Measurements from ENCODE around the gene BPGM.

Gene BPGM

DNA sequence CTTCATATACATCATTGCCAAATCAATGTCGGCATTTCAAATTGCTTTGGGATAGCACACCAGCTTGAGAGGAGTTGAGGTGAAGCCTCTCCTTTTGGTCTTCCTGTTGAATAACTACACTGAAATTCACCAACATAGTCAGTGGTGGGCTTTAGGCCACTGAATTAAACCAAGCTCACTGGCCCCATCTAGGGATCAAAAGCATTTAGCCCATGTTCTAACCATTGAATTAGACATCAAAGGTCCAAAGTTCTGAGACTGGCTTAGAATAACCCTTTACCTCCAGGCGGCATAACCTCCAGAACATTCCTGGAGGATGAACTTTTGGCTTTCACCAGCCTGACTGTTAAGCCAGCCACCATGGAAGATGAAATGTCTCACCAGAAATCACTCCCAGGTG, 54.6 kb downstream of the BPGM start:
- H3K27me3 ChIP-seq (ENCODE audit: insufficient read depth, poor library complexity, severe bottlenecking): no peaks in the 10 kb centered on the region
- TF ChIP-seq, protein P1, sequence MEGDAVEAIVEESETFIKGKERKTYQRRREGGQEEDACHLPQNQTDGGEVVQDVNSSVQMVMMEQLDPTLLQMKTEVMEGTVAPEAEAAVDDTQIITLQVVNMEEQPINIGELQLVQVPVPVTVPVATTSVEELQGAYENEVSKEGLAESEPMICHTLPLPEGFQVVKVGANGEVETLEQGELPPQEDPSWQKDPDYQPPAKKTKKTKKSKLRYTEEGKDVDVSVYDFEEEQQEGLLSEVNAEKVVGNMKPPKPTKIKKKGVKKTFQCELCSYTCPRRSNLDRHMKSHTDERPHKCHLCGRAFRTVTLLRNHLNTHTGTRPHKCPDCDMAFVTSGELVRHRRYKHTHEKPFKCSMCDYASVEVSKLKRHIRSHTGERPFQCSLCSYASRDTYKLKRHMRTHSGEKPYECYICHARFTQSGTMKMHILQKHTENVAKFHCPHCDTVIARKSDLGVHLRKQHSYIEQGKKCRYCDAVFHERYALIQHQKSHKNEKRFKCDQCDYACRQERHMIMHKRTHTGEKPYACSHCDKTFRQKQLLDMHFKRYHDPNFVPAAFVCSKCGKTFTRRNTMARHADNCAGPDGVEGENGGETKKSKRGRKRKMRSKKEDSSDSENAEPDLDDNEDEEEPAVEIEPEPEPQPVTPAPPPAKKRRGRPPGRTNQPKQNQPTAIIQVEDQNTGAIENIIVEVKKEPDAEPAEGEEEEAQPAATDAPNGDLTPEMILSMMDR (IDR thresholded peaks at IDR 0.05; ENCODE audit: poor library complexity, severe bottlenecking): peak; percentile 35
- no peak overlapping the region for H3K27ac ChIP-seq (ENCODE audit: poor library complexity, severe bottlenecking)
- ATAC-seq (ENCODE audit: low read depth) (peak; percentile 44; the same call in 1 of the 3 replicates), DNase-seq (ENCODE audit: low spot score) (no peak)
- no peaks in the 10 kb centered on the region for H3K36me3 ChIP-seq (ENCODE audit: low read depth)
- no peak overlapping the region for H3K4me3 ChIP-seq (ENCODE audit: severe bottlenecking)
- H3K4me1 ChIP-seq (ENCODE audit: insufficient read depth, poor library complexity, severe bottlenecking): no peaks in the 10 kb centered on the region
- H3K9me3 ChIP-seq (ENCODE audit: severe bottlenecking): no peaks in the 10 kb centered on the region

DNA sequence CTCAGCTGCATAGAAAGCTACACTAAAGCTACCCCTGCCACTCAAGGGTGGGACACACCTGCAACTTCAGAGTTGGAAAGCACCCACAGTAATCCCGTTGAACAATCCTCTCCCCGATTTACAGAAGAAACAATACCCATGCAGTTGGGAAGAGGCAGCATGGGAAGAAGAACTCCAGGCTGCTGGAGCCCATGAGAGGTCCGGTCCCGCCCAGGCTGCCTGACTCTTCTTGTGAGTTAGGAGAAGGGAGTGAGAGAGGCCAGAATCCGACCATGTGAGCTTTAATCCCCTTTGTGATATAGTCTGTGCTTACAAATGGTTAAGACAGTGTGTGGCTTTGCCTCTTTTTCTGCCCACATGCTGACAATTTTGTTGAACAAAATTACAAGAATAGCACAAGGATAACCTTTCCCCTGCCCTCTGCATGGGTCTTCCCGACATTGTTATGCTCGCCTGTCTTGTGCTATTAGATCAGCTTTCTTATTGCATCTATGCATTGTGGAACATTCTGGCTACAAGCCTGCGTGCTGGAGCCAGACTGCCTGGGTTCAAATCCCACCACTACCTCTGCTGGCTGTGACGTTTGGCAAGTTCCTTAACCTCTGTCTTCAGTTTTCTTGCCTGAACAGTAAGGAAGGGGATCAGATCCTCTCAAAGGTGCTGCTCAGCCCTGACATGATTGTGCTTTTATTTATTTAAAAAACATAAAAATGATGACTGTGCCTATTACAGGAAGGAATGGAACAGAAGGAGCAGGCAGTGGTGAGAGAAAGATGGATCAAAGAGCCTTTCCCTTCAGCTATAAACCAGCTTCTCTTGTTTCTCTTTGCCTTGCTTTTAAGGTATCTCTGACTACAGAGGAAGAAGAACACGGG, 56.0 kb downstream of the BPGM start:
- H3K27me3 ChIP-seq (ENCODE audit: insufficient read depth, poor library complexity, severe bottlenecking): no peaks in the 10 kb centered on the region
- no peak for DNase-seq (ENCODE audit: low spot score)
- H3K27ac ChIP-seq (ENCODE audit: poor library complexity, severe bottlenecking): no peak overlapping the region
- H3K4me3 ChIP-seq (ENCODE audit: severe bottlenecking): no peak overlapping the region
- TF ChIP-seq, protein P1 (IDR thresholded peaks at IDR 0.05; ENCODE audit: poor library complexity, severe bottlenecking): no peak
- H3K9me3 ChIP-seq (ENCODE audit: severe bottlenecking): no peaks in the 10 kb centered on the region
- H3K36me3 ChIP-seq (ENCODE audit: low read depth): no peaks in the 10 kb centered on the region
- no peaks in the 10 kb centered on the region for H3K4me1 ChIP-seq (ENCODE audit: insufficient read depth, poor library complexity, severe bottlenecking)
- ATAC-seq (ENCODE audit: low read depth): no peak

DNA sequence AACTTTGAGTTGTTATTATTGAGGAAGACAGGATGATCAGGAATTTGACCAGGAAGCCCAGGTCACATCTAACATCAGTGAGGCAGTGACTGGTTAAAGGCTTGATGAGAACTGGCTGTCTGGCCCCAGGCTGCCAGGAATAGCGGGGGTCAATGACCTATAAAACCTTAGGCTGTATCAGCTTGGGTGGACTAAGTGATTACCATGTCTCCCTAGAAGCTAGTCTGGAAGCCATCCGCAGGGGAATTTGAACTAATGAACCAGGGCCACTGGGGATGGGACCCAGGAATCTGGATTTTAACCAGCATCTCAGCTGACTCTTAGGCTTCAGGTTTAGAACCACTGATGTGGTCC, 56.6 kb downstream of the BPGM start:
- Histone ChIP-seq H3K27ac (ENCODE audit: poor library complexity, severe bottlenecking) (no peak overlapping the region), H3K36me3 (ENCODE audit: low read depth) (no peaks in the 10 kb centered on the region), H3K4me3 (ENCODE audit: severe bottlenecking) (no peak overlapping the region), H3K9me3 (ENCODE audit: severe bottlenecking) (no peaks in the 10 kb centered on the region), H3K27me3 (ENCODE audit: insufficient read depth, poor library complexity, severe bottlenecking) (no peaks in the 10 kb centered on the region), H3K4me1 (ENCODE audit: insufficient read depth, poor library complexity, severe bottlenecking) (no peaks in the 10 kb centered on the region)
- TF ChIP-seq, protein P1 (IDR thresholded peaks at IDR 0.05; ENCODE audit: poor library complexity, severe bottlenecking): no peak
- DNase-seq (ENCODE audit: low spot score) (no peak), ATAC-seq (ENCODE audit: low read depth) (no peak)

DNA sequence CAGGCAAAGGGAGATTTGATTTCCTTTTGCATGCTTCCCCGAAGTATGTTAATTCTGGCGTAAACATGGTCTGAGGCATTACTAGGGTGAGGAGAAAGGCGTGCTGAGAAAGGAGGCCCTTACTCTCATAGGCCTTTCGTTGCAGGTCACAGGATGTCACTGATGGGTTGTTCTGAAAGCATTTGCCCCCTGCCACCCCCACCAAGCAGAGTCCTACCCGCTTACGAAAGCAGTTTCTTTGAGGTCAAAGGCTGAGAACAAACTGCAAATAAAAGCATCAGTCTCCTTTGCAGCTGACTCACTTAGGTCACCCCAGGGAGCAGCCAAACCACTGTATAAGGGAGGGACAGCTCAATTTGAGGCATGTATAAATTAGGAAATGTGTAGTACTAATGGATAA, 57.1 kb downstream of the BPGM start:
- Histone ChIP-seq H3K27ac (ENCODE audit: poor library complexity, severe bottlenecking) (no peak overlapping the region), H3K27me3 (ENCODE audit: insufficient read depth, poor library complexity, severe bottlenecking) (no peaks in the 10 kb centered on the region), H3K9me3 (ENCODE audit: severe bottlenecking) (no peaks in the 10 kb centered on the region), H3K4me1 (ENCODE audit: insufficient read depth, poor library complexity, severe bottlenecking) (no peaks in the 10 kb centered on the region), H3K36me3 (ENCODE audit: low read depth) (no peaks in the 10 kb centered on the region), H3K4me3 (ENCODE audit: severe bottlenecking) (no peak overlapping the region)
- no peak for ATAC-seq (ENCODE audit: low read depth)
- no peak for DNase-seq (ENCODE audit: low spot score)
- TF ChIP-seq, protein P1 (IDR thresholded peaks at IDR 0.05; ENCODE audit: poor library complexity, severe bottlenecking): no peak

DNA sequence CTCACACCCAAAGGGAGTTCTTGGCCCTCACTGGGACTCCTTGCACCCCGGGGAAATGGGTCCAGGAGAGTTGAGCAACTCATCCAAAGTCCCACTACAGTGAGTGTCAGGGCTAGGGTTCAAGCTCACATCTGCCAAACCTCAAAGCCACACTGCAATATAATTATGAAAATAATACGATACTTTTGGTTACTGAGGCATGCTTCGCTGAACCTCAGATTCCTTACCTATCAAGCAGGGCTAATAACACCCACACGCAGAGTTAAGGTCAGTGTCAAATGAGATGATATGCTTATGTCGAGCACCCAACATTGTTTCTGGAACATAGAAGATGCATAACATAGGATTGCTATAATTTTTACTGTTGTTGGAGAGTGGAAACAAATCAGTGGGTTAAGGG, 58.2 kb downstream of the BPGM start:
- no peak for ATAC-seq (ENCODE audit: low read depth)
- no peaks in the 10 kb centered on the region for H3K9me3 ChIP-seq (ENCODE audit: severe bottlenecking)

More for the DNA sequence above, 58.2 kb downstream of the BPGM start:
- TF ChIP-seq, protein P1 (IDR thresholded peaks at IDR 0.05; ENCODE audit: poor library complexity, severe bottlenecking): no peak
- H3K27me3 ChIP-seq (ENCODE audit: insufficient read depth, poor library complexity, severe bottlenecking): no peaks in the 10 kb centered on the region
- no peak for DNase-seq (ENCODE audit: low spot score)
- no peaks in the 10 kb centered on the region for H3K4me1 ChIP-seq (ENCODE audit: insufficient read depth, poor library complexity, severe bottlenecking)
- no peaks in the 10 kb centered on the region for H3K36me3 ChIP-seq (ENCODE audit: low read depth)
- H3K4me3 ChIP-seq (ENCODE audit: severe bottlenecking): no peak overlapping the region
- no peak overlapping the region for H3K27ac ChIP-seq (ENCODE audit: poor library complexity, severe bottlenecking)

All from RWPE2 (cell line).